Bronchial epithelial cell (primary cell): ENCODE results near the gene SMAGP. TPM values are rescaled to one million over a fixed set of nuclear protein-coding genes. Genes with fewer than 3 reads are reported as not detected.

ENCODE experiments used
- DNase-seq: peaks from one replicate; pipeline ENCODE4 v3.0.0-alpha.2; 2010; ENCODE audit warnings: low read depth
- FAIRE-seq: peaks from 2 replicates; lab custom pipeline; 2011; peaks lifted over from hg19 to GRCh38; lab: Jason Lieb, UNC
- H3K27me3 ChIP-seq: 2 replicates; pipeline ENCODE4 v1.5.1; 2011; ENCODE audit warnings: low read length; ENCODE audit not compliant: control insufficient read depth, insufficient read depth
- H3K36me3 ChIP-seq: 2 replicates; pipeline ENCODE4 v1.5.1; 2011; ENCODE audit warnings: low read length; ENCODE audit not compliant: control insufficient read depth, insufficient read depth
- H3K4me3 ChIP-seq: 2 replicates; pipeline ENCODE4 v1.5.1; 2011; ENCODE audit warnings: mild to moderate bottlenecking, low read depth, low read length, control low read depth
- total RNA-seq: library from RNA; depleted of rRNA; stranded (reverse); fragments of >200 nt; gene quantifications from 2 replicates; pipeline ENCODE4 v1.2.1, GENCODE V29; 2014
- TF ChIP-seq, protein P1 (sequence below): IDR thresholded peaks from 2 replicates; pipeline ENCODE4 v1.5.1; 2011; ENCODE audit warnings: mild to moderate bottlenecking, moderate library complexity, low read length, control low read depth, inconsistent platforms; ENCODE audit not compliant: insufficient read depth, severe bottlenecking

The SMAGP gene
- total RNA-seq, 1 donor from 2014 or later = 7.4 TPM

DNA sequence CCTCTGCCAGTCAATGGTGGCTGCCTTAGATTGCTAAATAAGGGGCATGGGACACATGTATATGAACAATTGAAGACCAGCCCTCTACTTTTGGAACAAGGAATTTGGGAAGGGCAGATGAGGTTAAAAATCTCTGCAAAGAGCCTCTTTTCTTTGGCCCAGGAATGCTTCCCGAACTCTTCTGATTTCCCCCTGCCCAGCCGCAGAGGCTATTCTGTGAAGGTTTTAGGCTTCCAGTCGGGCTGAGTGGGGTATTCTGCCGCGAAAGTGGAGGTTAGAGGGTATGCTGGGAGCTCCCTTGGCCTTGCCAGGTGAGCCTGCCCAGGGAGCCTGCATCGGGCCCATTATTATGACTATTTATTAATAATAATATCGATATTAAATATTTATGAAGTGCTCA is 53.6 kb downstream of the SMAGP start:
- peak overlapping the region; percentile 53 for H3K4me3 ChIP-seq
- TF ChIP-seq, protein P1, sequence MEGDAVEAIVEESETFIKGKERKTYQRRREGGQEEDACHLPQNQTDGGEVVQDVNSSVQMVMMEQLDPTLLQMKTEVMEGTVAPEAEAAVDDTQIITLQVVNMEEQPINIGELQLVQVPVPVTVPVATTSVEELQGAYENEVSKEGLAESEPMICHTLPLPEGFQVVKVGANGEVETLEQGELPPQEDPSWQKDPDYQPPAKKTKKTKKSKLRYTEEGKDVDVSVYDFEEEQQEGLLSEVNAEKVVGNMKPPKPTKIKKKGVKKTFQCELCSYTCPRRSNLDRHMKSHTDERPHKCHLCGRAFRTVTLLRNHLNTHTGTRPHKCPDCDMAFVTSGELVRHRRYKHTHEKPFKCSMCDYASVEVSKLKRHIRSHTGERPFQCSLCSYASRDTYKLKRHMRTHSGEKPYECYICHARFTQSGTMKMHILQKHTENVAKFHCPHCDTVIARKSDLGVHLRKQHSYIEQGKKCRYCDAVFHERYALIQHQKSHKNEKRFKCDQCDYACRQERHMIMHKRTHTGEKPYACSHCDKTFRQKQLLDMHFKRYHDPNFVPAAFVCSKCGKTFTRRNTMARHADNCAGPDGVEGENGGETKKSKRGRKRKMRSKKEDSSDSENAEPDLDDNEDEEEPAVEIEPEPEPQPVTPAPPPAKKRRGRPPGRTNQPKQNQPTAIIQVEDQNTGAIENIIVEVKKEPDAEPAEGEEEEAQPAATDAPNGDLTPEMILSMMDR = no peak
- H3K36me3 ChIP-seq = no peaks in the 10 kb centered on the region
- DNase-seq = no peak
- FAIRE-seq = no peak
- H3K27me3 ChIP-seq = no peaks in the 10 kb centered on the region

DNA sequence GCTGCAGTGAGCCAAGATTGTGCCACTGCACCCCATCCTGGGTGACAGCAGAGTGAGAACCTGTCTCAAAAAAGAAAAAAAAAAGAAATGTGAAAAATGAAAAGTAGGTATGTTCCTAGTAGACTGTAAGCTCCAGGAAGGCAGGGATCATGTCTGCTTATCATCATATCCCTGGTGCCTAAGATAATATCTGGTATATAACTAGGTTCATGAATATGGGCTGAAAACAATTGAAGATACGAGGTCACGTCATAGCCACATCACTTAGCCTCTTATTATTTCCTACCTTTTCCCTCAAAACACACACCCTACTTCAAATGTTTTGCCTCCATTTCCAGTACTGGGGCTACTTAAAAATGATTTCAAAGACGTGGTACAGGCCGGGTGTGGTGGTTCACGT is 55.3 kb downstream of the SMAGP start:
- no peak overlapping the region for H3K4me3 ChIP-seq
- no peak for DNase-seq
- no peaks in the 10 kb centered on the region for H3K36me3 ChIP-seq
- FAIRE-seq = no peak
- TF ChIP-seq, protein P1 = no peak
- no peaks in the 10 kb centered on the region for H3K27me3 ChIP-seq

DNA sequence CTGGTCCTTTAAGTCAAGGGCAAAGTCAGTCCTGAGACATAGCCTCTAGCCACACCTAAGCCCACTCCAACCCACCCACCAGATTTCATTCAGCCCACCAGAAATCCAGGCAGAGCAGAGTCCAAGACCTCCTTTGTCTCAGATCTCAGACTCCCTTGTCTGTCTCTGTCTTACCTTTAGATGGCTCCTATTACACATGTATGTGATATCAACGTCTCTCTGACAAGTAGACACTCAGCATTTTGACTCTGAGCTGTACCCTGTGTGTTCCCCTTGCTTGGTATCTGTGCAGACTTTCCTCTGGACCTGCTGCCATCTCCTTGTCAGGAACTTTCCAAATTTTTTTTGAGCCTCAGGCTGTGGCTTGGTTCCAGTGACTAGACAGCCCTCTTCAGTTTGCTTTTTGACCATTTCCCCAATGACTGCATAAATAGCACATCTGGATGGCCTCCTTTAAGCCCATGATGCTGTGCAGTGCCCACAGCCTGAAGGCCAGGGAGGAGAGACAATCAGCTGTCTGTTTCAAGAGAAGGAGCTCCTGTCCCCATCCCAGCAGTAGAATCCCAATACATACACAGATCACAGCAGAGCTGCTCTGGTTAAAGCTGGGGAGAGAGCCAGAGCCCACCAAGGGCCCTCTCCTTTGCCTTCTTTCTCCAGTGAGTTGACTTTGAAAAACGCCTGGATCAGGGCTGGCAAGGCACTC is 59.4 kb downstream of the SMAGP start:
- no peak overlapping the region for H3K4me3 ChIP-seq
- H3K36me3 ChIP-seq = no peaks in the 10 kb centered on the region
- FAIRE-seq (no peak), DNase-seq (no peak)
- H3K27me3 ChIP-seq = no peaks in the 10 kb centered on the region
- TF ChIP-seq, protein P1 = no peak

DNA sequence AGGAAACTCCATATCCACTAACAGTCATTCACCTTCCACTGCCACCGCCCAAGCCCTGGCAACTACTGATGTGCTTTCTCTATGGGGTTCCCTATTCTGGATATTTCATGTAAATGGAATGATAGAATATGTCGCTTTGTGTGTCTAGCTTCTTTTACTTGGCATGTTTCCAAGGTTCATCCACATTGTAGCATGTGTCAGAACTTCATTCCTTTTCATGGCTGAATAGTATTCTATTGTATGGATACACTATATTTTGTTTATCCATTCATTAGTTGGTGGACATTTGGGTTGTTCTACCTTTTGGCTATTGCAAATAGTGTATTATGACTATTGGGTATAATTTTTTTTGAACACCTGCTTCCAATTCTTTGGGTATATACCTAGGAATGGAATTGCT is 61.0 kb downstream of the SMAGP start:
- FAIRE-seq (no peak), DNase-seq (no peak)
- Histone ChIP-seq H3K36me3 (no peaks in the 10 kb centered on the region), H3K27me3 (no peaks in the 10 kb centered on the region), H3K4me3 (no peak overlapping the region)
- TF ChIP-seq, protein P1 = no peak

DNA sequence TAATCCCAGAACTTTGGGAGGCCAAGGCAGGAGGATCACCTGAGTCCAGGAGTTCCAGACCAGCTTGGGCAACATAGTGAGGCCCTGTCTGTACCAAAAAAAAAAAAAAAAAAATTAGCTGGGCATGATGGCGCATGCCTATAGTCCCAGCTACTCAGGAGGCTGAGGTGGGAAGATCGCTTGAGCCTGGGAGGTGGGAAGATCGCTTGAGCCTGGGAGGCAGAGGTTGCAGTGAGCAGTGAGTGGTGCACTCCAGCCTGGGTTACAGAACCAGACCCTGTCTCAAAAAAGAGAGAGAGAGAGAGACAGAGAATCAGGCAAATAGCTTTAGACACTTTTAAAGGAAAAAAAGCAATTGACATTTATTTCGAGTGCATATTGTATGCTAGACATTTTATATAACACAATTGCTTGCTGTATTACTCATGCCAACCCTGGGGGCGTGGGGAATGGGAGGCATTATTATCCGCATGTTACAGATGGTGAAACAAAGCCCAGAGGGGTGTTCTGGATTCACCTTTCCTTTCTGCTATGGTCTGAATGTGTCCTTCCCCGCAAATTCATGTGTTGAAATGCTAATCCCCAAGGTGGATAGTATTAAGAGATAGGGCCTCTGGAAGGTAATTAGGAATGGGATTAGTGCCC is 62.1 kb downstream of the SMAGP start:
- FAIRE-seq (no peak), DNase-seq (no peak)
- no peaks in the 10 kb centered on the region for H3K27me3 ChIP-seq
- H3K4me3 ChIP-seq = no peak overlapping the region
- H3K36me3 ChIP-seq = no peaks in the 10 kb centered on the region
- TF ChIP-seq, protein P1 = no peak
